H1 (cell line): ENCODE results near the gene GAMT. TPM values are rescaled to one million over a fixed set of nuclear protein-coding genes. Genes with fewer than 3 reads are reported as not detected.

Source experiments
- CTCF ChIA-PET: fragments of 300-600 bp; sonication (Branson Sonifier 250); formaldehyde crosslinking; loops from one replicate; lab custom pipeline; 2021; ENCODE audit not compliant: partially characterized antibody; lab: Charles Lee
- POLR2A ChIA-PET: fragments of 300-600 bp; sonication (Branson Sonifier 250); formaldehyde crosslinking; loops from one replicate; lab custom pipeline; 2021; ENCODE audit warnings: inconsistent platforms; ENCODE audit not compliant: partially characterized antibody; lab: Charles Lee
- DNase-seq, 2 experiments: peaks; one replicate each; pipeline versions ENCODE4 v3.0.0 to v3.0.0-alpha.2; 2010 to 2022; ENCODE audit warnings: low spot score in 2 of 2, low read depth in 1 of 2, mixed read lengths in 1 of 2
- FAIRE-seq: peaks from 2 replicates; lab custom pipeline; 2011; peaks lifted over from hg19 to GRCh38; lab: Jason Lieb, UNC
- H2AFZ ChIP-seq: 2 replicates; pipeline ENCODE4 v1.8.1; 2012; ENCODE audit warnings: low read length, inconsistent platforms
- H2AK5ac ChIP-seq: 2 replicates; pipeline ENCODE4 v1.6.1; 2013; ENCODE audit warnings: low read depth, low read length
- H2BK120ac ChIP-seq: replicated peaks from 2 replicates; pipeline ENCODE3; 2013; ENCODE audit warnings: low read depth, low read length, inconsistent platforms
- H2BK12ac ChIP-seq: 2 replicates; pipeline ENCODE4 v1.6.1; 2013; ENCODE audit warnings: low read depth, low read length
- H2BK15ac ChIP-seq: 2 replicates; pipeline ENCODE4 v1.6.1; 2013; ENCODE audit warnings: low read length
- H2BK20ac ChIP-seq: 2 replicates; pipeline ENCODE4 v1.6.1; 2013; ENCODE audit warnings: low read length
- H2BK5ac ChIP-seq: 2 replicates; pipeline ENCODE4 v1.6.1; 2013; ENCODE audit warnings: low read depth, low read length
- H3K14ac ChIP-seq: 2 replicates; pipeline ENCODE4 v1.6.1; 2013; ENCODE audit warnings: inconsistent platforms; ENCODE audit not compliant: insufficient read length
- H3K18ac ChIP-seq: 2 replicates; pipeline ENCODE4 v1.6.1; 2013; ENCODE audit warnings: low read length; ENCODE audit errors: extremely low read depth
- H3K23ac ChIP-seq: 2 replicates; pipeline ENCODE4 v1.6.1; 2013; ENCODE audit warnings: inconsistent platforms; ENCODE audit not compliant: insufficient read length
- H3K23me2 ChIP-seq: 2 replicates; pipeline ENCODE4 v1.6.1; 2013; ENCODE audit warnings: low read depth, low read length
- H3K27ac ChIP-seq: 2 replicates; pipeline ENCODE4 v1.6.1; 2011; ENCODE audit warnings: low read depth, low read length, inconsistent platforms
- H3K27me3 ChIP-seq, 4 experiments: replicated peaks in 1 of 4; 1 replicate in 1 of 4; 2 replicates in 3 of 4; pipeline versions ENCODE4 v1.6.1 to v1.8.1; 2011 to 2013; ENCODE audit warnings: low read length in 3 of 4, mild to moderate bottlenecking in 3 of 4, inconsistent platforms in 2 of 4, mixed read lengths in 2 of 4, moderate library complexity in 1 of 4; ENCODE audit not compliant: control insufficient read depth in 3 of 4, insufficient read depth in 3 of 4; ENCODE audit errors: extremely low read depth in 1 of 4
- H3K36me3 ChIP-seq, 4 experiments: 2 replicates each; pipeline versions ENCODE4 v1.6.1 to v1.8.1; 2011 to 2013; ENCODE audit warnings: mild to moderate bottlenecking in 4 of 4, low read length in 3 of 4, moderate library complexity in 2 of 4, control low read depth in 1 of 4, inconsistent platforms in 1 of 4; ENCODE audit not compliant: insufficient read depth in 4 of 4, control insufficient read depth in 2 of 4
- H3K4ac ChIP-seq: replicated peaks from 2 replicates; pipeline ENCODE3; 2013; ENCODE audit warnings: low read length, low read depth, mixed read lengths, inconsistent platforms; ENCODE audit not compliant: insufficient read length
- H3K4me1 ChIP-seq, 4 experiments: replicated peaks in 1 of 4; 1 replicate in 1 of 4; 2 replicates in 3 of 4; pipeline versions ENCODE4 v1.6.1 to v1.8.1; 2011 to 2013; ENCODE audit warnings: low read length in 3 of 4, inconsistent platforms in 2 of 4, mixed read lengths in 1 of 4; ENCODE audit not compliant: insufficient read depth in 4 of 4, control insufficient read depth in 3 of 4
- H3K4me2 ChIP-seq, 2 experiments: 2 replicates each; pipeline versions ENCODE4 v1.6.1 to v1.8.1; 2011 to 2013; ENCODE audit warnings: low read depth in 2 of 2, low read length in 2 of 2, control low read depth in 1 of 2, inconsistent platforms in 1 of 2, mild to moderate bottlenecking in 1 of 2; ENCODE audit not compliant: insufficient read depth in 1 of 2
- H3K4me3 ChIP-seq, 4 experiments: fragments of 200-600, 300-600 bp in 1 of 4; sonication (generic), shearing (Covaris generic), sonication (Bioruptor Twin) in 1 of 4; 2 replicates each; pipeline versions ENCODE4 v1.5.1 to v1.8.1; 2011 to 2016; ENCODE audit warnings: low read length in 4 of 4, low read depth in 3 of 4, control low read depth in 2 of 4, inconsistent platforms in 2 of 4, mild to moderate bottlenecking in 2 of 4, mixed read lengths in 1 of 4, moderate library complexity in 1 of 4; ENCODE audit not compliant: insufficient read depth in 2 of 4; ENCODE audit errors: extremely low read depth in 1 of 4
- H3K56ac ChIP-seq: replicated peaks from 2 replicates; pipeline ENCODE3; 2013; ENCODE audit warnings: low read depth, mild to moderate bottlenecking, mixed read lengths, low read length, inconsistent platforms; ENCODE audit not compliant: insufficient read length
- H3K79me1 ChIP-seq: 2 replicates; pipeline ENCODE4 v1.6.1; 2013; ENCODE audit warnings: low read depth, low read length, control low read depth
- H3K79me2 ChIP-seq, 2 experiments: 2 replicates each; pipeline versions ENCODE4 v1.6.1 to v1.8.1; 2012 to 2013; ENCODE audit warnings: low read length in 2 of 2, mild to moderate bottlenecking in 2 of 2, inconsistent platforms in 1 of 2; ENCODE audit not compliant: insufficient read depth in 2 of 2, control insufficient read depth in 1 of 2
- H3K9ac ChIP-seq, 4 experiments: replicated peaks in 1 of 4; 1 replicate in 1 of 4; 2 replicates in 3 of 4; pipeline versions ENCODE4 v1.6.1 to v1.8.1; 2011 to 2013; ENCODE audit warnings: low read depth in 3 of 4, low read length in 3 of 4, control low read depth in 2 of 4, mild to moderate bottlenecking in 2 of 4, moderate library complexity in 2 of 4, inconsistent platforms in 1 of 4; ENCODE audit errors: extremely low read depth in 1 of 4
- H3K9me3 ChIP-seq, 2 experiments: 2 replicates each; pipeline versions ENCODE4 v1.6.1 to v1.8.1; 2012 to 2013; ENCODE audit warnings: mild to moderate bottlenecking in 2 of 2, moderate library complexity in 2 of 2, control low read depth in 1 of 2, inconsistent platforms in 1 of 2, low read depth in 1 of 2, low read length in 1 of 2, mixed read lengths in 1 of 2; ENCODE audit not compliant: insufficient read depth in 2 of 2
- H4K20me1 ChIP-seq, 2 experiments: replicated peaks in 1 of 2; 2 replicates each; pipeline versions ENCODE3 to v1.8.1; 2011 to 2013; ENCODE audit warnings: inconsistent platforms in 2 of 2, low read length in 2 of 2, mild to moderate bottlenecking in 1 of 2; ENCODE audit not compliant: insufficient read depth in 2 of 2, control insufficient read depth in 1 of 2
- H4K5ac ChIP-seq: 2 replicates; pipeline ENCODE4 v1.6.1; 2013; ENCODE audit warnings: low read length, low read depth, mixed read lengths, inconsistent platforms; ENCODE audit not compliant: insufficient read length
- H4K8ac ChIP-seq: 2 replicates; pipeline ENCODE4 v1.8.0; 2013; ENCODE audit warnings: mild to moderate bottlenecking, moderate library complexity, low read length, inconsistent platforms; ENCODE audit not compliant: insufficient read depth; ENCODE audit errors: extremely low read depth
- H4K91ac ChIP-seq: replicated peaks from 2 replicates; pipeline ENCODE3; 2013; ENCODE audit warnings: low read length, mixed read lengths, inconsistent platforms; ENCODE audit not compliant: insufficient read length
- GTF2F1 ChIP-seq: IDR thresholded peaks from 2 replicates; pipeline ENCODE4 v1.6.1; 2012; ENCODE audit warnings: low read depth, low read length, improper control_type of control experiment, borderline replicate concordance
- KDM1A ChIP-seq: fragments of 200-600, 300-600 bp; sonication (generic); IDR thresholded peaks from 2 replicates; pipeline ENCODE4 v1.7.1; 2016; ENCODE audit warnings: mild to moderate bottlenecking, low read length, borderline replicate concordance
- NANOG ChIP-seq: IDR thresholded peaks from 2 replicates; pipeline ENCODE4 v1.6.1; 2011; ENCODE audit warnings: low read length, low read depth, mild to moderate bottlenecking, inconsistent platforms; ENCODE audit not compliant: insufficient read depth, poor library complexity, severe bottlenecking
- POLR2A ChIP-seq, 2 experiments: IDR thresholded peaks; 1 replicate in 1 of 2; 2 replicates in 1 of 2; pipeline ENCODE4 v1.6.1; 2011; ENCODE audit warnings: low read depth in 2 of 2, low read length in 2 of 2, mild to moderate bottlenecking in 2 of 2; ENCODE audit errors: control extremely low read depth in 1 of 2
- RNF2 ChIP-seq: fragments of 200-900, 300-1000 bp; sonication (generic); IDR thresholded peaks from 2 replicates; pipeline ENCODE4 v1.7.1; 2016; ENCODE audit warnings: borderline replicate concordance, low read depth, mild to moderate bottlenecking, antibody characterized with exemption, low read length; ENCODE audit not compliant: poor library complexity, severe bottlenecking; ENCODE audit errors: missing control alignments
- SP4 ChIP-seq: IDR thresholded peaks from 2 replicates; pipeline ENCODE4 v1.6.1; 2012; ENCODE audit warnings: low read length, inconsistent platforms
- SUZ12 ChIP-seq: fragments of 200-600 bp; sonication (generic); IDR thresholded peaks from 2 replicates; pipeline ENCODE4 v1.6.1; 2012; ENCODE audit warnings: mild to moderate bottlenecking, inconsistent platforms, low read length, moderate library complexity, mixed read lengths
- TEAD4 ChIP-seq: IDR thresholded peaks from 2 replicates; pipeline ENCODE4 v1.6.1; 2012; ENCODE audit warnings: low read depth, low read length, inconsistent platforms, mixed read lengths
- YY1 ChIP-seq: IDR thresholded peaks from 2 replicates; pipeline ENCODE4 v1.6.1; 2011; ENCODE audit warnings: low read depth, mild to moderate bottlenecking, low read length
- WGBS, 2 experiments: shearing (Covaris generic) in 1 of 2; methylation state at CpG; one replicate each; pipeline versions ENCODE4 v1.1.6 to v1.1.7; 2013 to 2015; ENCODE audit warnings: low lambda C conversion rate in 2 of 2, mixed read lengths in 2 of 2, inconsistent platforms in 1 of 2, low coverage in 1 of 2, missing lambda C conversion rate in 1 of 2; ENCODE audit not compliant: insufficient replicate concordance in 2 of 2, insufficient coverage in 1 of 2, insufficient read length in 1 of 2; ENCODE audit errors: extremely low coverage in 1 of 2, missing lambda C conversion rate in 1 of 2; 5-methylcytosine and 5-hydroxymethylcytosine counted together
- polyA plus RNA-seq, 7 experiments: library from polyadenylated mRNA; depleted of rRNA in 3 of 7; stranded (reverse) in 5 of 7; unstranded in 2 of 7; fragments of >200 nt in 5 of 7; fragments of 200-250 nt in 2 of 7; gene quantifications; 1 replicate in 5 of 7; 2 replicates in 1 of 7; 4 replicates in 1 of 7; pipeline versions ENCODE4 v1.2.1 to v1.2.3, GENCODE V29; 2011 to 2013; ENCODE audit warnings: missing spikeins in 2 of 7, mixed read lengths in 2 of 7
- total RNA-seq: library from RNA; stranded (reverse); fragmentation: NEBNext Ultra II Directional; extraction: Animal tissue kit (Norgen Biotek cat#: 25700); gene quantifications from 2 replicates; pipeline ENCODE4 v1.2.1, GENCODE V29; 2021
- TF ChIP-seq, protein P1 (sequence below): IDR thresholded peaks from 2 replicates; pipeline ENCODE4 v1.6.1; 2012; ENCODE audit warnings: inconsistent platforms
- TF ChIP-seq, protein P2 (sequence below), 3 experiments: IDR thresholded peaks; 1 replicate in 2 of 3; 2 replicates in 1 of 3; pipeline versions ENCODE4 v1.5.1 to v1.6.1; 2011; ENCODE audit warnings: low read length in 3 of 3, mild to moderate bottlenecking in 3 of 3, inconsistent platforms in 2 of 3, low read depth in 1 of 3, moderate library complexity in 1 of 3; ENCODE audit not compliant: insufficient read depth in 1 of 3; ENCODE audit errors: control extremely low read depth in 1 of 3

The GAMT gene
- total and polyA plus RNA-seq, 2 of the 8 experiments (the other 6 are each of a cell fraction or from before 2014, with no cell fraction given), result 17.2 to 35.6 TPM

DNA sequence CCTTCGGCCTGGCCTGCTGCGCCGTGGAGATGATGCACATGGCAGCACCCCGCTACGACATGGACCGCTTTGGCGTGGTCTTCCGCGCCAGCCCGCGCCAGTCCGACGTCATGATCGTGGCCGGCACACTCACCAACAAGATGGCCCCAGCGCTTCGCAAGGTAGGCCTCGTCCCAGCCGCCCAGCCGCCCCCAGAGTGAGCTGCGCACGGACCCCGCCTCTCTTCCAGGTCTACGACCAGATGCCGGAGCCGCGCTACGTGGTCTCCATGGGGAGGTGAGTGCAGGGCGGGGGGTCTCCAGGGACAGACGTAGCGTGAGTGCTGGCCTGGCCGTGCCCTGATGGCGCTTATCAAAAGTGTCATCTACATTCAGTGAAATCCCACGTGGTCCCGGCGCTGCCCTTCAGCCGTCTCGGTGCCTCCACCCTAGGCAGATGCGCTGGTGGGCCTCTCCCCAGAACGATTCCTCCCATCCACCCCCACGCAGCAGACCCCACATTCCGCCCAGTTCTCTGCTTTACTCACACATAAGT lies 10.4 kb downstream of the GAMT start:
- H3K36me3 ChIP-seq, result peaks cover 0 to 20% (median 13%) of the 10 kb centered on the region in 4 experiments; a peak in 6 of 8 replicates
- H3K4me2 ChIP-seq, result no peak overlapping the region
- H3K56ac ChIP-seq, result no peak overlapping the region
- CTCF ChIA-PET, result no interaction called here
- H2BK12ac ChIP-seq, result no peak overlapping the region
- H4K91ac ChIP-seq, result no peak overlapping the region
- WGBS, 2 experiments, result 91% methylated on average over 31 of the region's 42 CpGs; no CpG with 5 or more reads in 1 of the 2 experiments
- H3K18ac ChIP-seq, result no peak overlapping the region; the same call in 1 of the 2 replicates
- H2BK20ac ChIP-seq, result no peak overlapping the region
- no peak overlapping the region for H2BK5ac ChIP-seq
- no peak overlapping the region for H4K5ac ChIP-seq
- H3K4ac ChIP-seq, result no peak overlapping the region
- no peaks in the 10 kb centered on the region; a peak in 1 of 4 replicates for H3K79me2 ChIP-seq
- H3K79me1 ChIP-seq, result 0 out of 2 replicates have a peak, but pooled peaks cover 8% of the 10 kb centered on the region
- H3K4me3 ChIP-seq, result no peak overlapping the region
- H3K14ac ChIP-seq, result no peak overlapping the region
- no peaks in the 10 kb centered on the region; a peak in 1 of 4 replicates for H3K9me3 ChIP-seq
- FAIRE-seq, result no peak
- POLR2A ChIA-PET, result no interaction called here
- no peak overlapping the region for H4K8ac ChIP-seq
- peaks cover 4 to 18% of the 10 kb centered on the region in 2 experiments for H4K20me1 ChIP-seq
- H3K23me2 ChIP-seq, result no peaks in the 10 kb centered on the region
- no peak overlapping the region for H2BK120ac ChIP-seq
- no peaks in the 10 kb centered on the region for H3K27me3 ChIP-seq
- H3K4me1 ChIP-seq, result peaks cover 0 to under 1% (median 0%) of the 10 kb centered on the region in 4 experiments; a peak in 1 of 7 replicates
- H2BK15ac ChIP-seq, result no peak overlapping the region
- DNase-seq, result no peak
- no peak overlapping the region for H3K9ac ChIP-seq
- no peak overlapping the region for H3K27ac ChIP-seq
- no peak overlapping the region for H2AFZ ChIP-seq
- H3K23ac ChIP-seq, result no peak overlapping the region
- H2AK5ac ChIP-seq, result no peak overlapping the region
- TF ChIP-seq SUZ12, result no peak
- no peak for TF ChIP-seq POLR2A (IDR thresholded peaks at IDR 0.05; ENCODE audit: control extremely low read depth in 1 of 2, low read depth in 2 of 2, low read length in 2 of 2)
- no peak for TF ChIP-seq GTF2F1
- no peak for TF ChIP-seq KDM1A
- TF ChIP-seq, protein P1, sequence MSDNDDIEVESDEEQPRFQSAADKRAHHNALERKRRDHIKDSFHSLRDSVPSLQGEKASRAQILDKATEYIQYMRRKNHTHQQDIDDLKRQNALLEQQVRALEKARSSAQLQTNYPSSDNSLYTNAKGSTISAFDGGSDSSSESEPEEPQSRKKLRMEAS, result no peak
- TF ChIP-seq, protein P2, sequence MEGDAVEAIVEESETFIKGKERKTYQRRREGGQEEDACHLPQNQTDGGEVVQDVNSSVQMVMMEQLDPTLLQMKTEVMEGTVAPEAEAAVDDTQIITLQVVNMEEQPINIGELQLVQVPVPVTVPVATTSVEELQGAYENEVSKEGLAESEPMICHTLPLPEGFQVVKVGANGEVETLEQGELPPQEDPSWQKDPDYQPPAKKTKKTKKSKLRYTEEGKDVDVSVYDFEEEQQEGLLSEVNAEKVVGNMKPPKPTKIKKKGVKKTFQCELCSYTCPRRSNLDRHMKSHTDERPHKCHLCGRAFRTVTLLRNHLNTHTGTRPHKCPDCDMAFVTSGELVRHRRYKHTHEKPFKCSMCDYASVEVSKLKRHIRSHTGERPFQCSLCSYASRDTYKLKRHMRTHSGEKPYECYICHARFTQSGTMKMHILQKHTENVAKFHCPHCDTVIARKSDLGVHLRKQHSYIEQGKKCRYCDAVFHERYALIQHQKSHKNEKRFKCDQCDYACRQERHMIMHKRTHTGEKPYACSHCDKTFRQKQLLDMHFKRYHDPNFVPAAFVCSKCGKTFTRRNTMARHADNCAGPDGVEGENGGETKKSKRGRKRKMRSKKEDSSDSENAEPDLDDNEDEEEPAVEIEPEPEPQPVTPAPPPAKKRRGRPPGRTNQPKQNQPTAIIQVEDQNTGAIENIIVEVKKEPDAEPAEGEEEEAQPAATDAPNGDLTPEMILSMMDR (IDR thresholded peaks at IDR 0.05; ENCODE audit: control extremely low read depth in 1 of 3, insufficient read depth in 1 of 3, low read depth in 1 of 3, low read length in 3 of 3), result no peak
- TF ChIP-seq YY1, result no peak
- TF ChIP-seq NANOG, result no peak
- no peak for TF ChIP-seq RNF2
- TF ChIP-seq SP4, result no peak
- TF ChIP-seq TEAD4, result no peak
